Mesenchymal stem cell (in vitro differentiated cells and primary cell): Measurements from ENCODE around the gene GYG1.
A peak's percentile ranks its signal among the peaks of the same experiment; 100 is the strongest.

Experiments
- DNase-seq: peaks from one replicate; pipeline ENCODE4 v3.0.0-alpha.2; 2013
- H2AFZ ChIP-seq: one replicate; pipeline ENCODE4 v1.6.1; 2013; ENCODE audit warnings: low read depth, mild to moderate bottlenecking, control low read depth, inconsistent platforms, low read length, moderate library complexity
- H2AK5ac ChIP-seq: 2 replicates; pipeline ENCODE4 v1.6.1; 2013; ENCODE audit warnings: low read length, moderate library complexity, mild to moderate bottlenecking, inconsistent platforms; ENCODE audit not compliant: severe bottlenecking
- H2BK120ac ChIP-seq: one replicate; pipeline ENCODE4 v1.6.1; 2013; ENCODE audit warnings: low read depth, mild to moderate bottlenecking, inconsistent platforms, low read length, moderate library complexity
- H2BK12ac ChIP-seq, 2 experiments: one replicate each; pipeline ENCODE4 v1.6.1; 2013; ENCODE audit warnings: inconsistent platforms in 2 of 2, low read length in 2 of 2, mild to moderate bottlenecking in 2 of 2, moderate library complexity in 2 of 2, control low read depth in 1 of 2
- H2BK15ac ChIP-seq: one replicate; pipeline ENCODE4 v1.6.1; 2013; ENCODE audit warnings: mild to moderate bottlenecking, low read depth, inconsistent platforms; ENCODE audit not compliant: poor library complexity, severe bottlenecking
- H2BK5ac ChIP-seq: 2 replicates; pipeline ENCODE4 v1.6.1; 2013; ENCODE audit warnings: low read depth, mild to moderate bottlenecking, low read length, control low read depth, inconsistent platforms; ENCODE audit not compliant: poor library complexity, severe bottlenecking
- H3K14ac ChIP-seq, 2 experiments: one replicate each; pipeline ENCODE4 v1.6.1; 2013; ENCODE audit warnings: inconsistent platforms in 2 of 2, low read length in 2 of 2, control low read depth in 1 of 2, mild to moderate bottlenecking in 1 of 2, moderate library complexity in 1 of 2
- H3K18ac ChIP-seq, 2 experiments: one replicate each; pipeline ENCODE4 v1.6.1; 2013; ENCODE audit warnings: inconsistent platforms in 2 of 2, low read length in 2 of 2, control low read depth in 1 of 2, low read depth in 1 of 2, mild to moderate bottlenecking in 1 of 2
- H3K23ac ChIP-seq, 2 experiments: one replicate each; pipeline ENCODE4 v1.6.1; 2013; ENCODE audit warnings: inconsistent platforms in 2 of 2, low read length in 2 of 2, mild to moderate bottlenecking in 2 of 2, moderate library complexity in 2 of 2, control low read depth in 1 of 2
- H3K27ac ChIP-seq: 2 replicates; pipeline ENCODE4 v1.5.1; 2013; ENCODE audit warnings: mild to moderate bottlenecking, moderate library complexity, low read length, control low read depth, inconsistent platforms; ENCODE audit not compliant: poor library complexity, severe bottlenecking
- H3K27me3 ChIP-seq, 2 experiments: 2 replicates each; pipeline versions ENCODE4 v1.6.1 to v1.7.0; 2013; ENCODE audit warnings: low read length in 2 of 2, mild to moderate bottlenecking in 2 of 2, moderate library complexity in 2 of 2, control low read depth in 1 of 2, inconsistent platforms in 1 of 2; ENCODE audit not compliant: control insufficient read depth in 1 of 2, insufficient read depth in 1 of 2
- H3K36me3 ChIP-seq, 2 experiments: 2 replicates each; pipeline versions ENCODE4 v1.6.1 to v1.7.0; 2013; ENCODE audit warnings: low read length in 2 of 2, control low read depth in 1 of 2, inconsistent platforms in 1 of 2, low read depth in 1 of 2, mild to moderate bottlenecking in 1 of 2; ENCODE audit not compliant: insufficient read depth in 2 of 2, control insufficient read depth in 1 of 2
- H3K4ac ChIP-seq, 2 experiments: one replicate each; pipeline ENCODE4 v1.6.1; 2013; ENCODE audit warnings: inconsistent platforms in 2 of 2, low read length in 2 of 2, mild to moderate bottlenecking in 2 of 2, moderate library complexity in 2 of 2, control low read depth in 1 of 2, low read depth in 1 of 2
- H3K4me1 ChIP-seq: 2 replicates; pipeline ENCODE4 v1.6.1; 2013; ENCODE audit warnings: low read depth, low read length, control low read depth; ENCODE audit not compliant: control insufficient read depth, insufficient read depth
- H3K4me2 ChIP-seq: 2 replicates; pipeline ENCODE4 v1.6.1; 2013; ENCODE audit warnings: low read length, mild to moderate bottlenecking, inconsistent platforms; ENCODE audit not compliant: poor library complexity, severe bottlenecking
- H3K4me3 ChIP-seq, 2 experiments: 2 replicates each; pipeline versions ENCODE4 v1.5.1 to v1.7.0; 2013; ENCODE audit warnings: low read length in 2 of 2, mild to moderate bottlenecking in 2 of 2, control low read depth in 1 of 2, low read depth in 1 of 2; ENCODE audit not compliant: insufficient read depth in 1 of 2
- H3K79me1 ChIP-seq: replicated peaks from 2 replicates; pipeline ENCODE4 v1.6.1; 2013; ENCODE audit warnings: mild to moderate bottlenecking, control low read depth, low read length, inconsistent platforms; ENCODE audit not compliant: poor library complexity, severe bottlenecking
- H3K9ac ChIP-seq: 2 replicates; pipeline ENCODE4 v1.7.0; 2013; ENCODE audit warnings: mild to moderate bottlenecking, low read length, moderate library complexity
- H3K9me3 ChIP-seq: 2 replicates; pipeline ENCODE4 v1.7.0; 2013; ENCODE audit warnings: mild to moderate bottlenecking, low read length; ENCODE audit not compliant: control insufficient read depth
- H4K8ac ChIP-seq: one replicate; pipeline ENCODE4 v1.6.1; 2013; ENCODE audit warnings: inconsistent platforms, mild to moderate bottlenecking, low read length, moderate library complexity
- H4K91ac ChIP-seq: one replicate; pipeline ENCODE4 v1.6.1; 2013; ENCODE audit warnings: mild to moderate bottlenecking, low read length, inconsistent platforms
- WGBS: methylation state at CpG from one replicate; pipeline ENCODE4 v1.1.7; 2013; ENCODE audit warnings: mixed read lengths; 5-methylcytosine and 5-hydroxymethylcytosine counted together

The GYG1 gene

GRCh38 chr3:149019580-149019979 is 28.2 kb downstream of the GYG1 start:
- Histone ChIP-seq H2BK5ac (no peak overlapping the region), H3K27me3 (no peaks in the 10 kb centered on the region), H3K18ac (peak overlapping the region in 1 of 2 experiments; percentile 34), H2BK120ac (no peak overlapping the region), H2BK15ac (no peak overlapping the region), H3K4ac (no peak overlapping the region), H3K36me3 (peaks cover 8 to 47% of the 10 kb centered on the region in 2 experiments), H3K9me3 (peaks cover 4% of the 10 kb centered on the region), H3K27ac (no peak overlapping the region), H3K9ac (no peak overlapping the region), H3K23ac (no peak overlapping the region), H2BK12ac (no peak overlapping the region), H4K91ac (no peak overlapping the region), H2AK5ac (no peak overlapping the region), H2AFZ (no peak overlapping the region), H3K4me2 (no peak overlapping the region), H3K14ac (no peak overlapping the region), H4K8ac (no peak overlapping the region), H3K4me1 (peaks cover 9% of the 10 kb centered on the region), H3K79me1 (peaks cover 23% of the 10 kb centered on the region), H3K4me3 (no peak overlapping the region)
- DNase-seq: no peak
- WGBS: 99% methylated on average over 4 of the region's 4 CpGs

GRCh38 chr3:149020196-149020838 is 29.0 kb downstream of the GYG1 start:
- no peak overlapping the region for H3K4me2 ChIP-seq
- H3K27me3 ChIP-seq: no peaks in the 10 kb centered on the region
- H3K4ac ChIP-seq: no peak overlapping the region
- H4K8ac ChIP-seq: no peak overlapping the region
- no peak overlapping the region for H3K18ac ChIP-seq
- no peak for DNase-seq
- H3K36me3 ChIP-seq: peaks cover 11 to 50% of the 10 kb centered on the region in 2 experiments
- no peak overlapping the region for H3K27ac ChIP-seq
- H3K79me1 ChIP-seq: peaks cover 24% of the 10 kb centered on the region
- H2BK120ac ChIP-seq: no peak overlapping the region
- no peak overlapping the region for H2AK5ac ChIP-seq
- no peak overlapping the region for H2BK12ac ChIP-seq
- H2AFZ ChIP-seq: no peak overlapping the region
- no peak overlapping the region for H3K9ac ChIP-seq
- H3K9me3 ChIP-seq: peaks cover 11% of the 10 kb centered on the region
- H4K91ac ChIP-seq: no peak overlapping the region
- no peak overlapping the region for H2BK15ac ChIP-seq
- H2BK5ac ChIP-seq: no peak overlapping the region
- H3K14ac ChIP-seq: no peak overlapping the region
- H3K4me1 ChIP-seq: peaks cover 9% of the 10 kb centered on the region
- WGBS: 95% methylated on average over 2 of the region's 3 CpGs
- no peak overlapping the region for H3K23ac ChIP-seq
- H3K4me3 ChIP-seq: no peak overlapping the region

DNA sequence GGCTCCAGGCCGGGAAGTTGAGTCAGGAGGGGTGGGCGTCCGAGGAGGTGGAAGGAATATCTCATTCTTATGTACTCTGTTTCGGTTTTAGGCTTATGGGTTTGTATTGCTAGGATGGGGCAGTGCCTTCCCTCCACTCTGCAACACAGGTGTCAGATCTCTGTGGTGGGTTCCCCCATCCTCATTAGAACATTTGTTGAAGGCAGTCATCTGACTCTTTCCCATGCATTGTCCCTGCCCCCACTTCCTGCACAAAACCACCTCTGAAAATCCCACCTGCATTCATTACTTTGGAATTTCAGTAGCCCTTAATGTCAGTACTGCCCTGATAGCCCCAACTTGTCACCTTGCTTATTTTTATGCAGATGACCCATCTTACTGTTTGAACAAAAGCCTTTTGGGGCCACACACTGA is 29.5 kb downstream of the GYG1 start:
- no peak overlapping the region for H3K14ac ChIP-seq
- no peak overlapping the region for H2BK120ac ChIP-seq
- peaks cover 20% of the 10 kb centered on the region for H3K79me1 ChIP-seq
- 92% methylated on average over 4 of the region's 4 CpGs for WGBS
- H4K91ac ChIP-seq: no peak overlapping the region
- H3K4me1 ChIP-seq: peaks cover 9% of the 10 kb centered on the region
- H2BK15ac ChIP-seq: no peak overlapping the region
- H3K9ac ChIP-seq: no peak overlapping the region
- no peak overlapping the region for H3K4me2 ChIP-seq
- H3K4ac ChIP-seq: no peak overlapping the region
- H2BK12ac ChIP-seq: no peak overlapping the region
- no peak overlapping the region for H3K27ac ChIP-seq
- H2AK5ac ChIP-seq: no peak overlapping the region
- no peak overlapping the region for H3K23ac ChIP-seq
- H3K27me3 ChIP-seq: no peaks in the 10 kb centered on the region
- H3K36me3 ChIP-seq: peaks cover 9 to 51% of the 10 kb centered on the region in 2 experiments
- peaks cover 15% of the 10 kb centered on the region for H3K9me3 ChIP-seq
- H3K18ac ChIP-seq: no peak overlapping the region
- H4K8ac ChIP-seq: no peak overlapping the region
- H2AFZ ChIP-seq: no peak overlapping the region
- H3K4me3 ChIP-seq: no peak overlapping the region
- no peak for DNase-seq
- no peak overlapping the region for H2BK5ac ChIP-seq

GRCh38 chr3:149021830-149022229 is 30.5 kb downstream of the GYG1 start:
- H2AK5ac ChIP-seq: no peak overlapping the region
- H3K4me2 ChIP-seq: no peak overlapping the region
- H2BK15ac ChIP-seq: no peak overlapping the region
- no peak overlapping the region for H3K27ac ChIP-seq
- H3K4me1 ChIP-seq: peaks cover 5% of the 10 kb centered on the region
- H4K91ac ChIP-seq: no peak overlapping the region
- H3K14ac ChIP-seq: no peak overlapping the region
- H3K36me3 ChIP-seq: peaks cover 9 to 60% of the 10 kb centered on the region in 2 experiments
- peaks cover 17% of the 10 kb centered on the region for H3K79me1 ChIP-seq
- no peak for DNase-seq
- no peak overlapping the region for H3K4ac ChIP-seq
- no peak overlapping the region for H2BK120ac ChIP-seq
- H3K4me3 ChIP-seq: no peak overlapping the region
- peaks cover 15% of the 10 kb centered on the region for H3K9me3 ChIP-seq
- no peak overlapping the region for H2BK5ac ChIP-seq
- no peak overlapping the region for H3K23ac ChIP-seq
- H2BK12ac ChIP-seq: no peak overlapping the region
- H4K8ac ChIP-seq: no peak overlapping the region
- H3K9ac ChIP-seq: no peak overlapping the region
- no peaks in the 10 kb centered on the region for H3K27me3 ChIP-seq
- H3K18ac ChIP-seq: no peak overlapping the region
- 80% methylated on average over 1 of the region's 1 CpG for WGBS
- no peak overlapping the region for H2AFZ ChIP-seq
